BJ (cell line): ENCODE results near the gene RAD23A. TPM values are rescaled to one million over a fixed set of nuclear protein-coding genes. Genes with fewer than 3 reads are reported as not detected.

Experiments
- CTCF ChIA-PET: fragments of 350-600 bp; formaldehyde crosslinking; extraction: SDS; loops from one replicate; lab custom pipeline; 2021; ENCODE audit warnings: antibody characterized with exemption, inconsistent platforms; lab: Yijun Ruan, JAX
- POLR2A ChIA-PET: fragments of 300-600 bp; sonication (Branson Sonifier 250); formaldehyde crosslinking; extraction: SDS; loops from one replicate; lab custom pipeline; 2021; ENCODE audit warnings: antibody characterized with exemption; lab: Charles Lee
- DNase-seq: peaks from one replicate; pipeline ENCODE4 v3.0.0-alpha.2; 2011; ENCODE audit warnings: low read depth
- H3K27me3 ChIP-seq: 2 replicates; pipeline ENCODE4 v1.6.0; 2011; ENCODE audit warnings: low read length; ENCODE audit not compliant: control insufficient read depth, insufficient read depth
- H3K36me3 ChIP-seq: 2 replicates; pipeline ENCODE4 v1.5.1; 2011; ENCODE audit warnings: low read length; ENCODE audit not compliant: control insufficient read depth, insufficient read depth
- H3K4me3 ChIP-seq: 2 replicates; pipeline ENCODE4 v1.5.1; 2011; ENCODE audit warnings: low read depth, mild to moderate bottlenecking, control low read depth, low read length
- polyA plus RNA-seq: library from polyadenylated mRNA; depleted of rRNA; stranded (reverse); fragments of >200 nt; gene quantifications from 2 replicates; pipeline ENCODE4 v1.2.3, GENCODE V29; 2011
- TF ChIP-seq, protein P1 (sequence below): IDR thresholded peaks from 2 replicates; pipeline ENCODE4 v1.5.1; 2011; ENCODE audit warnings: low read depth, mild to moderate bottlenecking, control low read depth, inconsistent platforms, low read length, moderate library complexity; ENCODE audit not compliant: insufficient read depth

RAD23A gene
- polyA plus RNA-seq, 1 experiment = 75.1 TPM

DNA sequence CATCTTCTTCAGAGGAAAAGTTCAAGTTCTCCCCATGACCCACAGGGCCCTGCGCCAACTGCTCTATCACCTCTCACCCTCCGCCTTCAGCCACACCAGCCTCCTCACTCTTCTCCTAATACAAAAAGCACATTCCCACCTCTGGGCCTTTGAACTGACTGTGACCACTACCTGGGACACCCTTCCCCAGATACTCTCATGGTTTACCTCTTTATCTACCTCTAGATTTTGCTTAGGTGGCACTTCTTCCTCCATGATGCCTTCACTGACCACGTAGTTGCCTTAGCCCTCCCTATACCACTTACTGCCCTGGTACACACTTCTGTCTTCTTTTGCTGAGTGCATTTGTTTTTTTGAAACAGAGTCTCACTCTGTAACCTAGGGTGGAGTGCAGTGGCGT, 22.7 kb upstream of the RAD23A start:
- no peak overlapping the region for H3K4me3 ChIP-seq
- ChIA-PET CTCF (no interaction called here), POLR2A (no interaction called here)
- peaks cover 34% of the 10 kb centered on the region for H3K36me3 ChIP-seq
- DNase-seq = no peak
- TF ChIP-seq, protein P1, sequence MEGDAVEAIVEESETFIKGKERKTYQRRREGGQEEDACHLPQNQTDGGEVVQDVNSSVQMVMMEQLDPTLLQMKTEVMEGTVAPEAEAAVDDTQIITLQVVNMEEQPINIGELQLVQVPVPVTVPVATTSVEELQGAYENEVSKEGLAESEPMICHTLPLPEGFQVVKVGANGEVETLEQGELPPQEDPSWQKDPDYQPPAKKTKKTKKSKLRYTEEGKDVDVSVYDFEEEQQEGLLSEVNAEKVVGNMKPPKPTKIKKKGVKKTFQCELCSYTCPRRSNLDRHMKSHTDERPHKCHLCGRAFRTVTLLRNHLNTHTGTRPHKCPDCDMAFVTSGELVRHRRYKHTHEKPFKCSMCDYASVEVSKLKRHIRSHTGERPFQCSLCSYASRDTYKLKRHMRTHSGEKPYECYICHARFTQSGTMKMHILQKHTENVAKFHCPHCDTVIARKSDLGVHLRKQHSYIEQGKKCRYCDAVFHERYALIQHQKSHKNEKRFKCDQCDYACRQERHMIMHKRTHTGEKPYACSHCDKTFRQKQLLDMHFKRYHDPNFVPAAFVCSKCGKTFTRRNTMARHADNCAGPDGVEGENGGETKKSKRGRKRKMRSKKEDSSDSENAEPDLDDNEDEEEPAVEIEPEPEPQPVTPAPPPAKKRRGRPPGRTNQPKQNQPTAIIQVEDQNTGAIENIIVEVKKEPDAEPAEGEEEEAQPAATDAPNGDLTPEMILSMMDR = no peak
- H3K27me3 ChIP-seq = no peaks in the 10 kb centered on the region

DNA sequence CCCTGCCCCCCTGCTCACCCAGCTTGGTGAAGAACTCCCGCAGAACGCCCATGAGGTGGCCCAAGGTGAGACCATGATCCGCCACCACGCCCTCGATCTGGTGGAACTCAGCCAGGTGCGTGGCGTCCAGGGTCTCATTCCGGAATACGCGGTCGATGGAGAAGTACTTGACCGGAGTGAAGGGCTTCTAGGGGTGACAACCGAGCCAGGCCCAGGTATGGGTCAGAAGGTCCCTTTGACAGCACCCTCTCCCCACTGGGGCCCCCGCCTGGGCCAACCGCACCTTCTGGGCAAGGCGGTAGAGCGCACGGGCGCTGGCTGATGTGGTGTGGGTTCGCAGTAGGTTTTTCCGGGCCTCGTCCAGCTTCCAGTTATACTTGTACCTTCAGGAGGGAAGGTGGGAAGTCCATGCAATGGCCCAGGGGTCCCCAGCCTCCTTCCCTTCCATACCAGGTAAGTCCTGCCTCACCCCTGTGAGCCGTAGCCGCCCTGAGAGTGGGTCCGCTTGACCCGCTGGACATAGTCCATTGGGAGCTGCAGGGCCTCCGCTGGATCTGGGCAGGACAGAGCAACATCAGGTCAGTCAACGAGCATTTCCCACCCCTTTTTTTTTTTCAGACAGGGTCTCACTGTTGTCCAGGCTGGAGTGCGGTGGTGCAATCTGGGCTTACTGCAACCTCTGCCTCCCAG, 20.9 kb upstream of the RAD23A start:
- DNase-seq = no peak
- Histone ChIP-seq H3K36me3 (peaks cover 45% of the 10 kb centered on the region), H3K4me3 (no peak overlapping the region), H3K27me3 (no peaks in the 10 kb centered on the region)
- CTCF ChIA-PET = interaction anchor here (0.9 kb wide), 1 partner anchor 41 kb away, joined by 3 read pairs; no protein-coding TSS in a partner anchor
- POLR2A ChIA-PET = interaction anchor here (0.9 kb wide), 1 partner anchor 9 kb away, joined by 3 read pairs; the partner anchor contains the start of gene FARSA
- TF ChIP-seq, protein P1 = no peak

DNA sequence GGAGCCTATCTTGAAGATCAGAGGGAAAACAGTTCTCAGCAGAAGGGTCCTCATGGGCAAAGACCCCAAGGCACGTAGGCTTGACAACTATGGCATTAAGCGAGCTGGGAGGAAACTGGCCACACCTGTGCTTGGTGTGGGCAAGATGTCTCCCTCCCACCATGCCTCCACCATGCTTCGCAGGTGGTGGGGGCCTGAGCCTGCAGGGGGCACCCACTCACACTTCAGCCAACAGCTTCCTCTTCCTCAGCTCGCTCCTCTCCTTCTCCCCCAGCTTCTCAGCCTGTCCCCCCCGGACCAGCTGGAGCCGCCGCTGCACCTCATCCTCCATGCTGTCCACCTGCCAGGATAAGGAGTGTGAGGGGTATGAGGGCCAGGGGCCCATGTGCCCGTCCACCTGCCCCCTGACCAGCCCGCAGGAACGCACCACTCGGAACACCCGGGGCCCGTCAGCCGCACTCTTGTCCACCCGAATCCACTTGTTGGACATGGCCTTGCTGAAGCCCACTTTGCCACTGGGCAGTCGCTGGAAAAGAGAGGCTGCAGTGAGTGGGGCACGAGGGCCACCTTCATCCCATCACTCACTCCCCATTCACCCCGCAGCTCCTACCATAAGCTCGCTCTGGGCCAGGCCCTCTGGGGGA, 15.5 kb upstream of the RAD23A start:
- Histone ChIP-seq H3K36me3 (peaks cover 28% of the 10 kb centered on the region), H3K27me3 (no peaks in the 10 kb centered on the region), H3K4me3 (no peak overlapping the region)
- ChIA-PET POLR2A (no interaction called here), CTCF (no interaction called here)
- TF ChIP-seq, protein P1 = no peak
- no peak for DNase-seq

DNA sequence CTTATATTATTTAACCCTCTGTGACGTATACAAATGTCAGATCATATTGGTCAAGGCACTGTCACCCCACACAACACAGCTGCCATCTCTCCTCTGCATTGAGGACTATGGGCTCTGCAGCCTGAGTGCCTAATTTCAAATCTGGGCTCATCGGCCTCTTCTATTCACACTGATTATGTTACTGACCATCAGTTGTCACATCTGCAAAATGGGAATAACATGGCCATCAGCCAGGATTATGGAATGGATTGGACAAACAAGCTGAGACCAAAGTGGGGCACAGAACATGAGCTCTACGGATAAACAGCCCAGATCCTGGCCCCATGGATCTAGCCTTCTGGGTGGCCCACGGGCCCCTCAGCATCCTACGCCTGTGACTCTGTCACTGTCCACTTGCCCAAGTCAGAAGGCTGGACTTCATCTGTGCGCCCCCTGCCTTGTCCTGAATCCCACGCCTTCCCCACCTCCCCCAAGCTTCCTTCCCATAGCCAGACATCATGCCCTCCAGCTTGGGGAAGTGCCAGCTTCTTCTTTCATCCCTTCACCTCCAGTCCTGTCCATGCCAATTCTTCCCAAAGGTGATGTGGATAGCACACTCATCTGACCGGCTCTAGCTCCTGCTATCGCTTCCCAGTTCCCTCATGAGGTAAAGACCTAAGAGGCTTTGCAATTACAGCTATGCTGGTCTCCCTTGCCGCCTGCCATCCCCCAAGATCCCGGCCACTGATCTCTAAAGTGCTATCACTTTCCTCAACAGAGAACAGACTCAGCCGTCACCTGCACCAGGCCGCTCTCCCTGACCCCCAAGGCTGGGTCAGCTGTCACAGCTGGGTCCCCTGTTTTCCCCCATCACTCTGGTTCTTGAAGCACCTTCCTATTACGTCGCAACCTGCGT, 13.0 kb upstream of the RAD23A start:
- TF ChIP-seq, protein P1 = no peak
- no peaks in the 10 kb centered on the region for H3K27me3 ChIP-seq
- DNase-seq = no peak
- ChIA-PET POLR2A (interaction anchor here (0.5 kb wide), 1 partner anchor 14 kb away, joined by 7 read pairs; no protein-coding TSS in a partner anchor), CTCF (interaction anchor here (1.2 to 2.2 kb wide), 2 partner anchors 14 to 32 kb away, joined by 3 to 9 read pairs; partner anchors contain the start of gene SYCE2)
- H3K36me3 ChIP-seq = peaks cover 19% of the 10 kb centered on the region
- H3K4me3 ChIP-seq = peak overlapping the region; percentile 94
